Lower leg skin (tissue), 4 donors: ENCODE measurements around the gene DDR1. TPM values are rescaled to one million over a fixed set of nuclear protein-coding genes. Genes with fewer than 3 reads are reported as not detected.
"Not testable (repeated sequence)": the region's sequence is repeated elsewhere in the genome, so short reads cannot be mapped to it uniquely, and the experiment has no call there.

ENCODE experiments used
- DNase-seq, 2 donors: peaks; one replicate each; pipeline ENCODE4 v3.0.0-alpha.2; 2019; ENCODE audit warnings: low spot score in 2 of 2
- H3K4me3 ChIP-seq: fragments of 200-600 bp; sonication (generic); 2 replicates; pipeline ENCODE4 v1.5.1; 2017; ENCODE audit warnings: mild to moderate bottlenecking, low read depth; ENCODE audit not compliant: poor library complexity, severe bottlenecking
- POLR2A ChIP-seq, 2 donors: fragments of 450-650 bp; IDR thresholded peaks; one replicate each; pipeline ENCODE4 v1.6.1; 2016 to 2017; ENCODE audit warnings: antibody characterized with exemption in 2 of 2, mild to moderate bottlenecking in 1 of 2, moderate library complexity in 1 of 2
- WGBS, 2 donors: methylation state at CpG; one replicate each; pipeline ENCODE4 v1.1.5; 2018; 5-methylcytosine and 5-hydroxymethylcytosine counted together
- intact Hi-C: fragments of 100-400 bp; cut with DNase I; formaldehyde crosslinking; loops from one replicate; pipeline ENCODE4 v1.15.0; 2023; ENCODE audit warnings: low total_unique reads
- total RNA-seq, 4 donors: library from RNA; depleted of rRNA; stranded (reverse); fragments of >200 nt; gene quantifications; one replicate each; pipeline ENCODE4 v1.1.0, GENCODE V29; 2016
- TF ChIP-seq, protein P1 (sequence below), 3 donors: fragments of 450-650 bp; IDR thresholded peaks; one replicate each; pipeline ENCODE4 v1.5.1; 2016; ENCODE audit warnings: antibody characterized with exemption in 3 of 3, mild to moderate bottlenecking in 3 of 3, moderate library complexity in 2 of 3

The DDR1 gene
- total RNA-seq, 4 donors from 2014 or later = 140 to 221 (median 194) TPM

DNA sequence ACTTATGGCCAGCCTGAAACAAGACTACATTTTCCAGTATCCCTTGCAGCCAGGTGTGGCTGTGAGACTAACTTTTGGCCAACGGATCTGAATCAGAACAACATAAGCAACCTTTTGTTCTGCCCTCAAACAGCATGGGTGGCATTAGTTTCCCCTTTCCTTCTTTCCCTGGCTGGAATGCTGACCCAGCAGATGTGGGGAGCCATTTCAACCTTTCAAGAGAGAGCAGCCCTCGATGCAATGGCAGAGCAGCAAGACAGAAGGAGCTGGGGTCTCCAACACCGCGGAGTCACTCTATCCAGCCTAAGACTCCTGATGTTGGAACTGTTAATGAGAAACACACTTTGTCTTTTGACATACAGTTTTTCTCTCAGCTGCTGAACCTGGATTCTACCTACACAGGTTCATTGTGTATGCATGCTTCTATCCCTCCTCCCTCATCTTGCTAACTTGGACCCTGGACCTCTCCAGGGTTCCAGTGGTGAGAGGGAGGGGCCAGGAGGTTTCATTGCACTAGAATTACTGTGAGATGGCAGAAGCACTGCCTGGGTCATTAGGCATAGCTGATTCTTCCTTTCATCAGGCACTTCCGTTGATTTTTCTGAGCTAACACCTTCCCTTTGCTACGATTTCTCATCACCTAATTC lies 28.8 kb upstream of the DDR1 start:
- no peak for DNase-seq
- WGBS, 2 donors = 66 to 77% methylated on average over 6 of the region's 6 CpGs
- intact Hi-C loops = no loop called here
- TF ChIP-seq POLR2A (IDR thresholded peaks at IDR 0.05) = no peak
- TF ChIP-seq, protein P1, sequence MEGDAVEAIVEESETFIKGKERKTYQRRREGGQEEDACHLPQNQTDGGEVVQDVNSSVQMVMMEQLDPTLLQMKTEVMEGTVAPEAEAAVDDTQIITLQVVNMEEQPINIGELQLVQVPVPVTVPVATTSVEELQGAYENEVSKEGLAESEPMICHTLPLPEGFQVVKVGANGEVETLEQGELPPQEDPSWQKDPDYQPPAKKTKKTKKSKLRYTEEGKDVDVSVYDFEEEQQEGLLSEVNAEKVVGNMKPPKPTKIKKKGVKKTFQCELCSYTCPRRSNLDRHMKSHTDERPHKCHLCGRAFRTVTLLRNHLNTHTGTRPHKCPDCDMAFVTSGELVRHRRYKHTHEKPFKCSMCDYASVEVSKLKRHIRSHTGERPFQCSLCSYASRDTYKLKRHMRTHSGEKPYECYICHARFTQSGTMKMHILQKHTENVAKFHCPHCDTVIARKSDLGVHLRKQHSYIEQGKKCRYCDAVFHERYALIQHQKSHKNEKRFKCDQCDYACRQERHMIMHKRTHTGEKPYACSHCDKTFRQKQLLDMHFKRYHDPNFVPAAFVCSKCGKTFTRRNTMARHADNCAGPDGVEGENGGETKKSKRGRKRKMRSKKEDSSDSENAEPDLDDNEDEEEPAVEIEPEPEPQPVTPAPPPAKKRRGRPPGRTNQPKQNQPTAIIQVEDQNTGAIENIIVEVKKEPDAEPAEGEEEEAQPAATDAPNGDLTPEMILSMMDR (IDR thresholded peaks at IDR 0.05) = no peak
- H3K4me3 ChIP-seq = no peak overlapping the region

DNA sequence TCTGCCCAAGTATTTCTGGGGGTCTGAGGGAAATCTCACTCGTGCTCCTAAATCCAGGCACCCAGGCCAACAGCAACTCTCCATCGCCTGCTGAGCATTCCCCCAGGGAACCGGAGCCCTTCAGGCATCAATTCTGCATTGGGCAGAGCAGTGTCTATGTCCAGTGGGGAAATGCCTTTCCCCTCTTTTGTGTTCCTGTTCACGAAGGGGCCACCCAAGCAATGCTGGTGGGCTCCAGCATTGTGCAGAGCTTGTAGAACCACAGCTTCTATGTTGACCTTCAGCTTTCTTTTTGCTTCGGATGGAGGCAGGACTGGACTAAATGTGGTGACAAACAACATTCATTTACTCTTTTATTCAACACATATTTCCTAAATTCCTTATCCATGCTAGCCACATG lies 27.2 kb upstream of the DDR1 start:
- intact Hi-C loops = no loop called here
- no peak overlapping the region for H3K4me3 ChIP-seq
- no peak for DNase-seq
- 79 to 80% methylated on average over 5 of the region's 5 CpGs for WGBS, 2 donors
- no peak for TF ChIP-seq POLR2A (IDR thresholded peaks at IDR 0.05)
- TF ChIP-seq, protein P1 (IDR thresholded peaks at IDR 0.05) = no peak

DNA sequence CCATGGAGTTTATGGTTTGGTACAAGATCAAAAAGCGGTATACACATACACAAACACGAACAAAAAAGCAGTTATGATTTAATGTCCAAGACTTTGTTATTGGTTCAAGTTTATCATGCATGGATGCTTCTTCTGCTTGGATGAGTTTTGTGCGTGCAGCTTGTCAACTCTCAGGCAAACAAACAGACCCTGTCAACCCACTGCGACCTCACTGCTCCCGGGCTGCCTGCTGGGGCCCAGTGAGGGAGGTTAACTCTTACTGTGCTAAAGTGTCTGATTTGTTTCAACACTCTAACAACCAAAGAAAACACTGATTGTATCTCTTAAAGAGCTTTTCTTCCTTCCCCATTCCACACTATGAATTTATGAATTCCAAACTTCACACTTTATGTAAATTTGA lies 26.8 kb upstream of the DDR1 start:
- no peak for DNase-seq
- WGBS, 2 donors = 53 to 55% methylated on average over 5 of the region's 5 CpGs
- intact Hi-C loops = no loop called here
- no peak overlapping the region for H3K4me3 ChIP-seq
- no peak for TF ChIP-seq POLR2A (IDR thresholded peaks at IDR 0.05)
- TF ChIP-seq, protein P1 (IDR thresholded peaks at IDR 0.05) = no peak

DNA sequence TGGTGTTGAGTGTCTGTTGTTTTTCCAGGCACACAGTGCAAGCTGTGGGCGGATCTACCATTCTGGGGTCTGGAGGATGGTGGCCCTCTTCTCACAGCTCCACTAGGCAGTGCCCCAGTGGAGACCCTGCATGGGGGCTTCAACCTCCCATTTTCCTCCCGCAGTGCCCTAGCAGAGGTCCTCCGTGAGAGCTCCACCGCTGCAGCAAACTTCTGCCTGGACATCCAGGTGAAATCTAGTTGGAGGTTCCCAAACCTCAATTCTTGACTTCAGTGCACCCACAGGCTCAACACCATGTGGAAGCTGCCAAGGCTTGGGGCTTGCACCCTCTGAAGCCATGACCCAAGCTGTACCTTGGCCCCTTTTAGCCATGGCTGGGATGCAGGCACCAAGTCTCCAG lies 24.6 kb upstream of the DDR1 start:
- WGBS, 2 donors = 97 to 100% methylated on average over 4 of the region's 4 CpGs
- peak in 1 of 2 donors; percentile 57 for DNase-seq
- intact Hi-C loops, H3K4me3 ChIP-seq: not testable (repeated sequence)

DNA sequence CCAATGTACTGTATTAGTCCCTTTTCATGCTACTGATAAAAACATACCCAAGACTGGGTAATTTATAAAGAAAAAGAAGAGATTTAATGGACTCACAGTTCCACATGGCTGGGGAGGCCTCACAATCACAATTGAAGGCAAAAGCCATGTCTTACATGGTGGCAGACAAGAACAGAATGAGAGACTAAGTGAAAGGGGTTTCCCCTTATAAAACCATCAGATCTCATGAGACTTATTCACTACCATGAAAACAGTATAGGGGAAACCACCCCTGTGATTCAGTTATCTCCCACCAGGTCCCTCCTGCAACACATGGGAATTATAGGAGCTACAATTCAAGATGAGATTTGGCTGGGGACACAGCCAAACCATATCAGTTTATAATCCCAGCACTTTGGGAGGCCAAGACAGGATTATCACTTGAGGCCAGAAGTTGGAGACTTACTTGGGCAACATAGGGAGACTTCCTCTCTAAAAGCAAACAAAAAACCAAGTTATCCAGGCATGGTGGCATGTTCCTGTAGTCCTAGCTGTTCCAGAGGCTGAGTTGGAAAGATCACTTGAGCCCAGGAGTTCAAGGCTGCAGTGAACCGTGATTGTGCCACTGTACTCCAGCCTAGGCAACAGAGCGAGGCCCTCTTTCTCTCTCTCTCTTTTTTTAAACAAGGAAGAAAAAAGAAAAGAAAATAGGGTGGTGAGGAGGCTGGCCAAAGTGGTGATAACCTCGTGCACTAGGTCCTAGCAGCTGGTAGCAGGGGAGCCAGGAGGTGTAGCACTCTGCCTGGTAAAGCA lies 22.9 kb upstream of the DDR1 start:
- H3K4me3 ChIP-seq = no peak overlapping the region
- peak in 1 of 2 donors; percentile 8 for DNase-seq
- intact Hi-C loops = no loop called here
- TF ChIP-seq, protein P1 (IDR thresholded peaks at IDR 0.05) = no peak
- no peak for TF ChIP-seq POLR2A (IDR thresholded peaks at IDR 0.05)
- 86 to 90% methylated on average over 3 of the region's 3 CpGs for WGBS, 2 donors

DNA sequence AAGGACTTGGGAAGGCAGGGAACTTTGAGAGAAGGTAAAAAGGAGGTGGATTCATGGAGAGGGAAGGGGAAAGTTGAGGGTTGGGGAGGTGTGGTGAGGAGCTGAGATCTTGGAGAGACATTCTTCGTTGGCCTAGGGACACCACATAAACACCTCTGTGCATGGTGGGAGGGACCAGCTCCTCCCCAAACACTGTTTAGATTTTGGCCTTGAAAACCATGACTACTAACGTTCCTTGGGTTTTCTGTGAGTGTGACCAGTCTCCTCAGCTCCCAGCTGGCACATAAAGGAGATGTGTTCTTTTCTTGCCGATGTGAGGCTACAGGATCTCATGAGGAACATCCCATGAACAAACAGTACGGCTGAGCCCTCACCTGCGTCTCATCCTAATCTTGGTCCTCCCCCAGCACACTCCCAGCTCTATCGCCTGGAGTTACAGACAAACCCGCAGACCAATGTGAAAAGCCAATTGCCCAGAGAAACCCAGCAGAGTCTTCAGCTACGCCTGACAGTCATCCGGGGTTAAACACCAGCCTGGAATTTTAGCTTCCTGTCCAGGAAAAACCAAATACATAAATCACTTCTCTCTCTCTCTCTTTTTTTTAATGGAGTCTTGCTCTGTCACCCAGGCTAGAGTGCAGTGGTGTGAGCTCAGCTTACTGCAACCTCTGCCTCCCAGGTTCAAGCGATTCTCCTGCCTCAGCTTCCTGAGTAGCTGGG lies 22.0 kb upstream of the DDR1 start:
- TF ChIP-seq, protein P1 (IDR thresholded peaks at IDR 0.05) = no peak
- TF ChIP-seq POLR2A (IDR thresholded peaks at IDR 0.05) = no peak
- H3K4me3 ChIP-seq = no peak overlapping the region
- 73 to 77% methylated on average over 10 of the region's 10 CpGs for WGBS, 2 donors
- intact Hi-C loops = no loop called here
- peak in 1 of 2 donors; percentile 59 for DNase-seq
